Nucleus accumbens (tissue), 56 donors: ENCODE results near the gene TGFB1I1.
"Not testable (repeated sequence)": the region's sequence is repeated elsewhere in the genome, so short reads cannot be mapped to it uniquely, and the experiment has no call there.

ENCODE experiments used
- DNase-seq, 56 donors: peaks; one replicate each; lab custom pipeline; 2025; lab: John Stamatoyannopoulos, UW

Gene TGFB1I1

DNA sequence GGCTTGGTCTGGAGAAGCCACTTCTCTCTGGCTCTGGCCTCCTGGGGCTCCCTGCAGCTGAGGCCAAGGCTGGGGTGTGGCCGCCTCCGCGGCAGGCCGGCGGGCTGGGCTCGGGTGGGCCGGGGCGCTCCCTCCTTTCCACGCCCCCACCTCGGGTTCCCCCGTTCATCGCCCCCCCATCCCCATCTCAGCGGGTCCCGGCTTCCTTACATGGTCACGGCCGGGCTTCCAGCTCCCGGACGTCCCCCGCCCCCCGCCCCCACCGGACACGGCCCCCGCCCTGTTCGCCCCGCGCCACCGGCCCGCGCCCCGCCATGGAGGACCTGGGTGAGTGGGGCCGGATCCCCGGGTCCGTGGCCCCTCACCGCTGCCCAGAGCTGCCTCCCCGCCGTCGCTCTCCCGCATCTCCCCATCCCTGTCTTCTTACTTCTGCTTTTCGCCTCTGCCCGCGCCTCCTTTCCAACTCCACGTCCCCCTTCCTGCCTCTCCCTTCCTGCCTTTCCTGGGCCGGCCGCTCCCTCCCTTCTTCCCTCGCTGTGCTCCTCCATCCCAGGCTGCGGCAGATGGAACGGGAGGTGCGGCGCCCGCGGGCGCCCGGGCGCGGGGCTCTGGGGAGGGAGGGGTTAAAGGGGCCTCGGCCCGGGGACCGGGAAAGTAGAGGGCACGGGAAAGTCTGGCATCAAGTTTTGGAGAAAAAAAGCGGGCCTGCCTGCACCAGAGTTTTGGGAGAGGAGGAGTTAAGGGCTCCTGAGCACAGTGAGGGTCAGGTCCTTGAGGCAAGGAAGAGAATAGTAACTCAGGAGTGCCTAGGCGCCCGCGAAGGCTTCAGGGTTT lies at the start of gene TGFB1I1:
TSS of gene TGFB1I1 (plus strand) at position 278 of the 834 bp plus-strand sequence. CDS start at position 315, 37 bp downstream.
- no peak for DNase-seq

DNA sequence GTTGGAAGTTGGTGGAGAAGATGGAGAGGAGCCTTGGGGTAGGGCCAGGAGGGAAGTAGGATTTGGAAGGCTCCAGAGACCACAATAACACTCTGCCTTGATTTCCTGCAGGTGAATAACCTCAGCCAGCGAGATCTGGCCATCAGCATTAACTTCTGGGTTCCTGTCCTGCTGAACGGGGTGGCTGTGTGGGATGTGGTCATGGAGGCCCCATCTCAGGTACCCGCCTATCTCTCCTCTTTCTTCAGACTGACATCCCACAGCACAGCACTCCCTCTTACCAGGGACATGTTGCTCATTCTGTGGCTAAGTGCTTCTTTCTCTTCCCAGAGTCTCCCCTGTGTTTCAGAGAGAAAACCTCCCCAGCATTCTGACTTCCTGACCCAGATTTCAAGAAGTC lies 48.7 kb upstream of the TGFB1I1 start:
- DNase-seq = no peak

DNA sequence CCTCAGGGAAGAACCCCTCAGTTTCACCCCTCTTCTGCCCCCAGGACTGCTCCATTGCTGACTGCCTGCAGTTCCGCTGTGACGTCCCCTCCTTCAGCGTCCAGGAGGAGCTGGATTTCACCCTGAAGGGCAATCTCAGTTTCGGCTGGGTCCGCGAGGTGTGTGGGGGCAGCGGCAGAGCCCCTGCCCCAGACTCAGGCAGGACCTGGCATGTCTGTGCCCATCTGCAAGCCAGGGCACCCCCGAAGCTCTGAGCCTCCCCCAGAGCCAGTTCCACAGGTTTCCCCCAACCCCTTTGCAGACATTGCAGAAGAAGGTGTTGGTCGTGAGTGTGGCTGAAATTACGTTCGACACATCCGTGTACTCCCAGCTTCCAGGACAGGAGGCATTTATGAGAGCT lies 48.2 kb upstream of the TGFB1I1 start:
- no peak for DNase-seq

DNA sequence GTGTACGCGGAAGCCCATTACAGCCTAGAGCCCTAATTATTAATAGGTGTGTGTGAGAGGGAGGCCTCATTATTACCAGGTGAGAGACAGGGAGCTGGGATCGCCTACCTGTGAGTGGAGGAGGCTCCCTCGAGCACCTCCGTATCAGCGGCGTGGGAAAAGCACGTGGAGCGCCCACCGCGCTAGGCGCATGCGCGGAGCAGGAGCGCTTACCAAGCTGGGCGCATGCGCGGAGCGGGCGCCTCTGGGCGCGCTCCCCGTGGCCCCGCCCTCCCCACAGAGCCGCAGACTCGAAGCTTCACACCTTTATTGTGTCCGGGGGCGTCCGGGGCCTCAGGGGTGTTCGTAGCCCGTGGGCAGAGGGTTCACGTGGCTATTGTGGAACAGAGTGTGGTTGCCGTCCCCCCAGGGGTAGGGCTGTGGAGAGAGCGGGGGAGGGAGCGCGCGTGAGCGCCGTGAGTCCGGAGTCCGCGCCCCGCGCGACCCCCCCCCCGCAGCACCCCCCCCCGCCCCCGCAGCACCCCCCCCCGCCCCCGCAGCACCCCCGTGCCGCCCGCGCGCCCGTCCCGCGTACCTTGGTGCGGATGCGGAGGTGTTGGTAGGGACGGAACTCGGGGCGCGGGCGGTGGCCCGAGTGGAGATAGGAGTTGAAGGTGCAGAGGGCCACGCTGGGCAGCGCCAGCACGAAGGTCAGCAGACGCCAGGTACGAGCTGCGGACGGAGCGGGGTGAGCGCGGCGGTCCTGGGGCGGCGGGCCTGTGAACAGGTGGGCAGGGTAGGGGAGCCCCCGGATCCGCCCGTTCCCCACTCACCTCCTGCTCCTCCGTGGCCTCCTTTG lies 44.3 kb upstream of the TGFB1I1 start:
- peak in 42 of 56 donors; percentile 8 to 73 (median 38) for DNase-seq

DNA sequence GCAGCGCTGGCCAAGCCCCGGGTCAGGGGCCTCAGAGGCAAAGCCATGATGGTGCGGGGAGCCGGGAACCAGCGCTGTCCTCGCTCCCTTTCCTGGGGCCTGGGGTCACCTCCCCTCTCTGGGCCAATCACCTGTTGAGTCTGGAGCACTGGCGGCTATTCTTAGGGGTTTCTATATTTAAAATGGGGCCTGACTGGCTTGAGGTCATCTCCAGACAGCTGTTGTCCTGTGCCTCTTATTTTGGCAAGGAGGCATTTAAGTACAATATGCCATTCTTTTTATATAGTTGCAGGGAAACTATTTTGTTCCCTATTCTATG lies 43.7 kb upstream of the TGFB1I1 start, which contains the start of gene COX6A2:
TSS of gene COX6A2 (minus strand) at position 82 of the 319 bp plus-strand sequence. CDS start at position 47, 35 bp downstream.
- no peak for DNase-seq

DNA sequence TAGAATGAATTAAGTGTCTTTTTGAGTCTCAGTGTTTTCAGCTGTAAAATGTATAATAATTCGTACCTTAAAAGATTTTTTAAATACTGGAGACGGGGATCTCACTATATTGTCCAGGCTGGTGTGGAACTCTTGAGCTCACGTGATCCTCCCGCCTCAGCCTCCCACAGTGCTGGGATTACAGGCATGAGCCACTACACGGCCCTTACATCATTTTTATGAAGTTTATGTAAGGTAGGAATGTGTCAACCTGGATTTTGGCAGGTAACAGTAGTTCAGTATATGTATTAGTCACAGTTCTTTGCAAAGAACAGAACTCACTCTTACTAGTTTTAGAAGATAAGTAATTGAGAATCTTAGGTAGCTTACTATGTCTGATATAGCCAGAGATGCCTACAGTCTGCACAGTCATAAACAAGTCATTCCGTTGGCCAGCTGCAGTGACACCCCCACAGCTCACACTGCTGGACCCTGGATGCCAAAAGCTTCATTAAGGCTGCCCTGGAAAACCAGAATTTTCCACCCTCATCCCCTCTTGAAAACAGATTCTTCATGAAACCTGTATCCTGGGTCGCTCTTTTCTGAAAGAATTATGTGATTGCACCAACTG lies 43.2 kb upstream of the TGFB1I1 start:
- DNase-seq = peak in 2 of 56 donors; percentile 2 to 9

DNA sequence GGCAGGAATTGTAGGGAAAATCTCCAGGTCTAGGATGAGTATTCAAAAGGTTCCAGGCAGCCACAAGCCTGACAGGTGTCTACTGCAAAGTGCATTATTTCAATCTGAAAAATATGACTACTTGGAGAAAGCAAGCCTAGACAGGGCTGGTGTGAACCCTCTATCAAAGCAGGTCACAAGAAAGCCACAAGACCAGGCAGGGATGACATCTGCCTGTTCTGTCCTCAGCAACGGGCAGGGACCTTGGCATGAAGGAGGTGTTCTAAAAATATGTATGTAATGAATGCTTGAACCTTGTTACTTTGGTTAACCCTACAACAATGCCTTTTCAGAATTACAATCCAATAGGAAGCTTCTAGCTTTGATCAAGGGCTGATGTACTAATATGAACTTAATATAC lies 42.6 kb upstream of the TGFB1I1 start:
- no peak for DNase-seq

DNA sequence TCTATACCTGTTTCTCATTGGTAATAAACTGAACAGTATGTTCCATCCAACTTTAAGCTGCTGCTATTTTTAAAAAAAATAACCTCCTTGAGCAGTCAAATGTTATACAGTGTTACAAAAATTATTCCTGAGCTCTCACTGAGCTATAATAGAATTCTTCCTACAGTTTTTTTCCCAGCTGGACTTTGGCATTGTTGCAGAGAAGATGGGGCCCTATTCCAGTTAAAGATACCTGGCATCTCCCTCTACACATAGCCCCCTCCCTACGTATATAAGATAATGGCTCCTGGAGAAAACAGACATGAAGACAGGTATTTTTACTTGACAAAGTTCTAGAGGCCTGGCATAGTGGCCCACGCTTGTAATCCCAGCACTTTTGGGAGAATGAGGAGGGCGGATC lies 42.2 kb upstream of the TGFB1I1 start:
- DNase-seq = no peak

DNA sequence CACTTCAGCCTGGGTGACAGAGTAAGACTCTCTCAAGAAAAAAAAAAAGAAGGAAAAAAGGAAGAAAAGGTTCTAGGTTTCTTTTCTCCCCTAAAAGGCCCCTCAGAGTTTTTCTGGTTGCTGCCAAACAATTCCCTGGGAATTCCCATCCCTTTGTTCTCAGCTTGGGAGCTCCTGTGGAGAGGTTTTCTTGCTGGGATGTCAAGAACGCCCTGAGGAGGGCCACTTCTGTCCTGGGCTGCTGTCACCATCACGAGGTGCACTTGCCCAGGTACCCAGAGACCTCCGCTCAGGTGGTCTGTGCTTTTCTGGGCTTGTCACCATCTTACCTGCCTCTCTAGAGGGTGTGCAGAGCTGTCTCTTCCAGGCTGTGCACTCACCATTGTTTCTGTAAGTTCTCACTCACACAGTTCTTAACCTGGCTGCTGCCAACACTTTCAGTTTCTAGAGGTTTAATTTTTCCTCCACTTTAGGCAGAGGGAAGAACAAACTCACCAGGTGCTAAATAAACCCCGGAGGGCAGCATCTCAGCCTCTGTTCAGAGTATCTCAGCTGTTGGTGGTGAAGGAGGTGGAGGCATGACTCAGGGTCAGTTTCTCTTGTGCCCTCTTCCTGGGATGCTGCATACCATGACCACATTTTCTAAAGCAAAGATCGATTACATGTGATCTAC lies 41.4 kb upstream of the TGFB1I1 start:
- no peak for DNase-seq

DNA sequence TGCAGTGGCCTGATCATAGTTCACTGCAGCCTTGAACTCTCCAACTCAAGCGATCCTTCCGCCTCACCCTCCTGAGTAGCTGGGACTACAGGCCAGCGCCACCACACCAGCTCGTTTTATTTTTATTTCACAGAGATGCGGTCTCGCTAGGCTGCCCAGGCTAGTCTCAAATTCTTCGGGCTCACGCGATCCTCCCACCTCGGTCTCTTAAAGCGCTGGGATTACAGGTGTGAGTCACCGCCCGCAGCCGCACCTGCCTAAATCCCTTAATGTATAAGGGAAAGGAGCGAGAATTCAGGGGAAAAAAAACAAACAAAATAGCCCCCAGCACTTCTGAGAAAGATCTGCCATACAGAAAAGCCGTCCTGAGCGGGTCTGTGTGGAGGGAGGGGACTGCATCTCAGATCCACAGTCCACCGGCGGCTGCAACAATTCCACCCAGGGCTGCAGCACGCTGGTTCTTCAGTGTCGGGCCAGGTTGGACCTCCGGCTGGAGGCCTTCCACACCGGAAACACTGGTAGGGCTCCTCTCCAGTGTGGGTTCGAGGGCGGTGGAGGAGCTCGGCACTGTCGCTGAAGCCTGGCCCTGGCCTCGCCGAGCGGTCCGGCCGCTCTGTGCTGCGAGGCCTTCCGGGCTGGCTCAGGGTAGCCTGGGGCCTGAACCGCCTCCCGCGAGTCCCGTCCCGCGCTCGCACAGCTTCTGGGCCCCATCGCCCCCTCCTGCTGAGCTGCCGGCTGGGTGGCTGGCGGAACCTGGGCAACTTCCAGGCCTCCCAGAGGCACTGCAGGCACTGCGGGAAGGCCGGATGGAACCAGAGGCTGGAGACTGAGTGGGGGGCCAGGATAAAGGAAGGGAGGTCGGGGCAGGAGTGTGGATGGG lies 36.4 kb upstream of the TGFB1I1 start:
- no peak for DNase-seq

DNA sequence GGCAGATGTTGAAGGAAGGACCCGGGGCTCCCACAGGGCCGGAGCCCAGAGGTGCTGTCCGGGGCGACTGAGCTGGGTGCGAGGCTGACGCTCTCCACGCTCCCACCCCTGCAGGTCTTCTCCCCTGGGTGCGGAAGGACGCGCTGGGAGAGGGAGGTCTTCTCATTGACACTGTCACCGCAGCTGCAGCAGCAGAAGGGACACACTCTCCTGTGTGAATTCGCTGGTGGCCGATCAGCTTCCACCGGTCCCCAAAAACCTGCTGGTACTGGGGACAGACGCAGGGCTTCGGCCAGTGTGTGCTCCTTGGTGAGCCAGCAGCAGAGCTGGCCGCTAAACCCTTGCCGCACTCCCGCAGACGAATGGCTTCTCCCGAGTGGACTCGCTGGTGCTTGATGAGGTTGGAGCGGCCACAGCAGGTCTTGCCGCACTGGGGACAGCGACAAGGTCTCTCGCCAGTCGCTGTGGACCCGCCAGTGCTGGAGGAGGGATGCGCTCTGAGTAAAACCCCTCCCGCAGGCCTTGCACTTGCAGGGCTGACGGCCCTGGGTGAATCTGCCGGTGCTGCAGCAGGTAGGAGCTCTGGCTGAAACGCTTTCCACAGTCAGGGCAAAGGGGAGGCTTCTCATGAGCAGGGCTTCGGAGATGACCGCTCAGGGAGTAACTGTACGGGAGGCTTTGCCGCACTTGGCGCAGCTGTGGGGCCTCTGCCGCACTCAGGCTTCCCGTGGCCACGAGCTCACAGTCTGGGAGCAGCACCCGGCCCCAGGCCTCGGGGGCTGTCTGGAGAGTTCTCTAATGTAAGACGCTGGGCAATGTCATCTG lies 35.5 kb upstream of the TGFB1I1 start:
- DNase-seq = no peak

DNA sequence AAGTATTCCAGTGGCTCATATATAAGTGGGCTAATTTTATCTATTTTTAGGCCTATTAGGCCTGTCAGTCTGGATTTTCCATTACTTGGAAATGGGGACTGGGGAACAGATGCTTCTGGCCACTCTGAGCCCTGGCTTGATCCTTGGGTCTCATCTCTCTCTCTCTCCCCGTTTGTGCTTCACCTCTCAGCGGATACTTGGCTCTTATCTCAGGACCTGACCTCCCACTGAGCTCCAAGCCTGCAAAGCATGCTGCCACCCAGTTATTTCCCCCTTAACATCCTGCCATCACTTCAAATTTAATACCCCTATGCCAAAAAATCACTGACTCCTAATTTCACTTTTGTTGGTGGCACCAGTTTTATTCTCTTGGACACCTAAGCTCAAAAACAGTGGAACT lies 33.5 kb upstream of the TGFB1I1 start:
- no peak for DNase-seq

DNA sequence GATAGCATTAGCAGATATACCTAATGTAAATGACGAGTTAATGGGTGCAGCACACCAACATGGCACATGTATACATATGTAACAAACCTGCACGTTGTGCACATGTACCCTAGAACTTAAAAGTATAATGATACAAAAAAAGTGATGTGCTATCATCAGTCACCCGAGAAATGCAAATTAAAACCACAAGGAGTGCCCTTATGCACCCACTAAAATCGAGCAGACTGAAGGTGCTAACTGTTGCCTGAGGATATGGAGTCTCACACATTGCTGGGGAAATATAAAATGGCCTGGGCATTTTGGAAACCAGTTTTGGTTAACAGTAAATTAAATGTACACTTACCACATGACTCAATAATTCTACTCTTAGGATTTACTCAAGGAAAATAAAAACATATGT lies 32.9 kb upstream of the TGFB1I1 start:
- not testable (repeated sequence) for DNase-seq

DNA sequence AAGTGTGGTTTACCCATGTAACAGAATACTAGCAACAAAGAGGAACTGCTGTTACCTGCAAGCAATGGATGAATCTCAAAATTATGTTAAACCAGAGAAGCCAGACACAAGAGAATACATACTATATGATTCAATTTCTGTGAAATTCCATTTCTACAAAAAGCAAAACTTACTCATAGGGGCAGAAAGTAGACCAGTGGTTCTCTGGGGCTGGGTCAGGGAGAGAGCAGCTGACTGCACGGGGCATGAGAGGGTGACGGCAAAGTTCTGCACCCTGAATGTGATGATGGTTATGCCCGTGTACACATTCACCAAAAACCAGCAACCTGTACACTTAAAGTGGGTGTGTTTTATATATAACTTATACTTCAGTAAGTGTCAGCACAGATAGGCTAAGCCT lies 32.4 kb upstream of the TGFB1I1 start:
- no peak for DNase-seq

DNA sequence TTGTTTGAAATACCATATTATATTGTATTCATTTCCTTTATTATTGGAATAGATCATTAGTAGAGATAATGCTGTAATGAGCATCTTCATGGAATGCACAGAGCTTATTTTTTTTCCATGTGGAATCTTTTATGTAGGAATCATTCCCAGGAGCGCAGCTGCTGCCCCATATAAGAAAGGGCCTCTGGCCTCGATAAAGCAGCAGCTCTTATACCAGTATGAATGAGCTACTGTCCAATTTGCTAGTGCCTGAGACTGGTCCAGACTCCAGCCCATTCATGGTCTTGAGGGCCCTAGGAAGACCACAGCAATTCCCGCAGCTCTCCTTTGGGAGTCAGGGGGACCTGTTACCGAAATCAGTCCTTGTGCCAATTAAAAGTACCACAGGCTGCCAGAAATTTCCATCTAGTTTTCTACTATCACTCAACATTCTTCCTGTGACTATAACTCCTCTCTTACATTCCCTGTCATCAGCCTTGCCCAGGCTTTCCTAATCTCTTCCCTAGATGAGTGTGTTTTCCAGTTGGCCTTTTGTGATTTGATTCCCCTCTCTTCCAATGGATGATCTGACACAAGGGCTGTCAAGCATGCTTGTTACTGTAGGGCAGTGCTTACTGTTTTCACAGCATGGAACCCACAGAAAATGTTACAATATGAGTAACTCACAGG lies 31.3 kb upstream of the TGFB1I1 start:
- peak in 5 of 56 donors; percentile 9 to 21 (median 12) for DNase-seq

DNA sequence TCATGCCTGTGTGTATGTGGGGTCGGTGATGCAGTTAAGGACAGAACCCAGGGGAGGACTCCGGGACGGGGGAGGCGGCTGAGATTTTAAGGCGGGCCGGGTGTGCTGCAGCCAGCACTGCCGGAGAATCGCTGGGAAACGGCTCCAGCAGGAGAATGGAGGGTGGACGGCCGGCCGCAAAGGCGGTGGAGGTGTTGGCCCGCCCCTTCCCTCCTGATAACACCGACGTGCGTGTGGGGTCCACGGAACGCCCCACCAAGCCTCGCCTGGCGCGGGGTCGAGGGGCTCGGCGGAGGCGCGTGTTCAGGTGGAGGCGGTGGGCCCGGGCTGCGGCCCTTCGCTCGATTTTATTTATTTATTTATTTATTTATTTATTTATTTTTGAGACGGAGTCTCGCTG lies 30.0 kb upstream of the TGFB1I1 start:
- DNase-seq = no peak

DNA sequence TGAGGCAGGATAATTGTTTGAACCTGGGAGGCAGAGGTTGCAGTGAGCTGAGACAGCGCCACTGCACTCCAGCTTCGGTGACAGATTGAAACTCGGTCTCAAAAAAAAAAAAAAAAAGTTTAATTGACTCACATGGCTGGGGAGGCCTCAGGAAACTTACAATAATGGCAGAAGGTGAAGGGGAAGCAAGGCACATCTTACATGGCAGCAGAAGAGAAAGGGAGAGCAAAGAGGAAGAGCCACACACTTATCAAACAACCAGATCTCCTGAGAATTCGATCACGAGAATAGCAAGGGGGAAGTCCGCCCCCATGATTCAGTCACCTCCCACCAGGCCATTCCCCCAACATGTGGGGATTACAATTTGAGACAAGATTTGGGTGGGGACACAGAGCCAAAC lies 26.0 kb upstream of the TGFB1I1 start:
- not testable (repeated sequence) for DNase-seq

DNA sequence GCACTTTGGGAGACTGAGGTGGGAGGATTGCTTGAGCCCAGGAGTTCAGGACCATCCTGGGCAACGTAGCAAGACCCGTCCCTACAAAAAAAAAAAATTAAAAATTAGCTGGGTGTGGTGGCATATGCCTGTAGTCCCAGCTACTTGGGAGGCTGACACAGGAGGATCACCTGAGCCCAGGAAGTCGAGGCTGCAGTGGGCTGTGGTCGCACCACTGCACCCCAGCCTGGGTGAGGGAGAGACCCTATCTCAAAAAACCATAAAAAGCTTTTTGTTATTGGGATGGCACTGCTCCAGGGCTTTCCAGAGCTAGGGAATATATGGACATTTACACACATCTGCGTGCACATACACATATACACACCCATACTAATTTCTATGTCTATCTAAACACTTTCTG lies 20.8 kb upstream of the TGFB1I1 start:
- DNase-seq = no peak
